Neuronal stem cell (in vitro differentiated cells): ENCODE data around the gene ABCG8.

Experiments used
- DNase-seq: peaks from one replicate; pipeline ENCODE4 v3.0.0-alpha.2; 2013; ENCODE audit warnings: low spot score
- H2AFZ ChIP-seq: one replicate; pipeline ENCODE4 v1.6.1; 2013; ENCODE audit warnings: mild to moderate bottlenecking, low read length, inconsistent platforms
- H2AK5ac ChIP-seq: 2 replicates; pipeline ENCODE4 v1.6.1; 2013; ENCODE audit warnings: low read depth, mild to moderate bottlenecking, inconsistent platforms, low read length, moderate library complexity, mixed read lengths
- H2BK120ac ChIP-seq: 2 replicates; pipeline ENCODE4 v1.6.1; 2013; ENCODE audit warnings: low read depth, mild to moderate bottlenecking, inconsistent platforms, low read length, moderate library complexity, mixed read lengths
- H2BK12ac ChIP-seq: one replicate; pipeline ENCODE4 v1.6.1; 2013; ENCODE audit warnings: low read length, inconsistent platforms
- H2BK15ac ChIP-seq: 2 replicates; pipeline ENCODE4 v1.6.1; 2013; ENCODE audit warnings: mild to moderate bottlenecking, low read length, inconsistent platforms, mixed read lengths
- H2BK5ac ChIP-seq: one replicate; pipeline ENCODE4 v1.6.1; 2013; ENCODE audit warnings: inconsistent platforms, mild to moderate bottlenecking, low read length, moderate library complexity
- H3K14ac ChIP-seq: one replicate; pipeline ENCODE4 v1.6.1; 2013; ENCODE audit warnings: low read length, inconsistent platforms
- H3K18ac ChIP-seq: 2 replicates; pipeline ENCODE4 v1.6.1; 2013; ENCODE audit warnings: low read length, inconsistent platforms
- H3K23ac ChIP-seq: 2 replicates; pipeline ENCODE4 v1.6.1; 2013; ENCODE audit warnings: low read depth, mild to moderate bottlenecking, mixed read lengths, low read length, inconsistent platforms; ENCODE audit not compliant: poor library complexity
- H3K27ac ChIP-seq: replicated peaks from 3 replicates; pipeline ENCODE4 v1.5.1; 2013; ENCODE audit warnings: low read length, inconsistent platforms
- H3K27me3 ChIP-seq, 3 experiments: 2 replicates each; pipeline ENCODE4 v1.6.1; 2013; ENCODE audit warnings: low read length in 3 of 3, mild to moderate bottlenecking in 2 of 3, inconsistent platforms in 1 of 3, low read depth in 1 of 3, mixed read lengths in 1 of 3, moderate library complexity in 1 of 3; ENCODE audit not compliant: control insufficient read depth in 3 of 3, insufficient read depth in 3 of 3
- H3K36me3 ChIP-seq, 2 donors: replicated peaks in 1 of 2; 2 replicates each; pipeline ENCODE4 v1.6.1; 2013; ENCODE audit warnings: low read length in 2 of 2; ENCODE audit not compliant: control insufficient read depth in 2 of 2, insufficient read depth in 2 of 2
- H3K4ac ChIP-seq: 2 replicates; pipeline ENCODE4 v1.6.1; 2013; ENCODE audit warnings: inconsistent platforms, mild to moderate bottlenecking, low read length, moderate library complexity
- H3K4me1 ChIP-seq, 2 donors: 1 replicate in 1 of 2; 2 replicates in 1 of 2; pipeline ENCODE4 v1.6.1; 2013; ENCODE audit warnings: low read length in 2 of 2, low read depth in 1 of 2; ENCODE audit not compliant: control insufficient read depth in 2 of 2, insufficient read depth in 1 of 2
- H3K4me2 ChIP-seq: one replicate; pipeline ENCODE4 v1.6.1; 2013; ENCODE audit warnings: mild to moderate bottlenecking, low read length, inconsistent platforms; ENCODE audit not compliant: insufficient read depth, poor library complexity, severe bottlenecking
- H3K4me3 ChIP-seq, 2 donors: 2 replicates each; pipeline ENCODE4 v1.5.1; 2013; ENCODE audit warnings: low read length in 2 of 2, mild to moderate bottlenecking in 2 of 2, inconsistent platforms in 1 of 2, moderate library complexity in 1 of 2
- H3K79me1 ChIP-seq: one replicate; pipeline ENCODE4 v1.6.1; 2013; ENCODE audit warnings: low read depth, mild to moderate bottlenecking, inconsistent platforms, low read length, moderate library complexity
- H3K9ac ChIP-seq: one replicate; pipeline ENCODE4 v1.6.1; 2013; ENCODE audit warnings: mild to moderate bottlenecking, low read depth, low read length, inconsistent platforms; ENCODE audit not compliant: poor library complexity
- H3K9me3 ChIP-seq, 2 donors: replicated peaks in 1 of 2; 2 replicates each; pipeline versions ENCODE3 to v1.6.1; 2013; ENCODE audit warnings: low read length in 2 of 2, mild to moderate bottlenecking in 2 of 2, inconsistent platforms in 1 of 2, low read depth in 1 of 2, mixed read lengths in 1 of 2, moderate library complexity in 1 of 2; ENCODE audit not compliant: control insufficient read depth in 2 of 2, insufficient read depth in 1 of 2
- H4K8ac ChIP-seq: one replicate; pipeline ENCODE4 v1.6.1; 2013; ENCODE audit warnings: low read depth, mild to moderate bottlenecking, inconsistent platforms, low read length, moderate library complexity
- H4K91ac ChIP-seq: one replicate; pipeline ENCODE4 v1.6.1; 2013; ENCODE audit warnings: low read length, low read depth, mild to moderate bottlenecking, inconsistent platforms; ENCODE audit not compliant: poor library complexity
- WGBS, 2 donors: extraction: QIAGEN DNeasy Blood & Tissue Kit; methylation state at CpG; one replicate each; pipeline ENCODE4 v1.1.7; 2013; ENCODE audit warnings: missing lambda C conversion rate in 2 of 2, mixed read lengths in 1 of 2; ENCODE audit not compliant: insufficient read length in 2 of 2, insufficient replicate concordance in 1 of 2; ENCODE audit errors: extremely low coverage in 2 of 2; 5-methylcytosine and 5-hydroxymethylcytosine counted together

The ABCG8 gene

DNA sequence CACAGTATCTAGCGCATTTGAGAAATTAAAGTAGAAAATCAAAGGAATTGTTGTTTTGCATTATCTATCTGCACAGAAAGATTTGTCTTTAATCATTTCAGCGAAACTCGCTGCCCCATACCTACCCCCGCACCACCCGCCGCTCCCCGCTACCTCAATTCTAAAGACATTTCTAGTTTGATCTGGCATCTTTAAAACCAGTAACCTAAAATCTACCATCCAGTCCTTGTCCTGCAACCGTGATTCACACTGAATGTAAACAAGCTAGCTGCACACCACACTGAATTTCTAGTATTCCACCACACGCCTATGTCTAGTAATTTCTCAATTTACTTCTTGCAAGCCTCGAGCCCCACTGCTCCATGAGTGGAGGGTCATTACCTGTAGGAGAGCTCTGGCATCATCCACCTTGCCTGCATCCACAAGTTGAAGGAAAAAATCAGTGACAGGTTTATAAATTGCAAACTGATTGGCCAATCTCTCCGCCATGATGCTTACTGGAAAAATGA is 60.1 kb downstream of the ABCG8 start:
- no peak overlapping the region for H3K4me3 ChIP-seq
- H2BK12ac ChIP-seq, result no peak overlapping the region
- no peak overlapping the region for H3K23ac ChIP-seq
- H4K8ac ChIP-seq, result no peak overlapping the region
- no peak overlapping the region for H2BK120ac ChIP-seq
- H3K4me1 ChIP-seq, result no peaks in the 10 kb centered on the region
- H4K91ac ChIP-seq, result no peak overlapping the region
- H2AK5ac ChIP-seq, result no peak overlapping the region
- H3K18ac ChIP-seq, result no peak overlapping the region
- H3K36me3 ChIP-seq, result peaks cover 10 to 99% of the 10 kb centered on the region in 2 donors
- H3K14ac ChIP-seq, result no peak overlapping the region
- no peak overlapping the region for H2BK15ac ChIP-seq
- H3K79me1 ChIP-seq, result no peaks in the 10 kb centered on the region
- no peak for DNase-seq
- H3K27me3 ChIP-seq, result no peaks in the 10 kb centered on the region
- H3K27ac ChIP-seq, result no peak overlapping the region
- H3K4me2 ChIP-seq, result no peak overlapping the region
- no peak overlapping the region for H2BK5ac ChIP-seq
- H3K9ac ChIP-seq, result no peak overlapping the region
- H3K4ac ChIP-seq, result no peak overlapping the region
- WGBS, 2 donors, result no CpG with 5 or more reads among the region's 11 CpGs
- no peak overlapping the region for H2AFZ ChIP-seq
- no peaks in the 10 kb centered on the region for H3K9me3 ChIP-seq

DNA sequence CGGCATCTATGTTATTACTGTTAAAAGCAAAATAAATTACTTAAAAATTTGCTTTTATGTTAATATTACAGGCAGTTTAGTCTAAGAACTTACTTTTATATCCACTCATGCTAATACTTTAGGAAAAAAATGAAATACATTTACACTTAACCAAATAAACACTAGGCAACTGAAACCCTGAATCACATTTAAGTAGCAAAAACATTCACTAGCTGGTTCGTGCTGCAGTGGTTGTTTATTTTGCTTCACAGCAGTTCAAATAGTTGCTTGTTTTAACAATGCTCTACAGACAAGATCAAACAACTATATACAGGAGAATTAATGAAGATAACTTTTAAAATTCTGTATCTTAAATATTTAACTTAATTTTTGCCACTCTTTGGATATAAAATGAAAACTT is 60.8 kb downstream of the ABCG8 start:
- no peak overlapping the region for H2BK5ac ChIP-seq
- no peaks in the 10 kb centered on the region for H3K4me1 ChIP-seq
- WGBS, 2 donors, result no CpG with 5 or more reads among the region's 2 CpGs
- H3K9me3 ChIP-seq, result no peaks in the 10 kb centered on the region
- no peak overlapping the region for H3K9ac ChIP-seq
- H2BK15ac ChIP-seq, result no peak overlapping the region
- no peak overlapping the region for H3K4me3 ChIP-seq
- H3K23ac ChIP-seq, result no peak overlapping the region
- no peak overlapping the region for H3K14ac ChIP-seq
- H3K79me1 ChIP-seq, result peaks cover 1% of the 10 kb centered on the region
- no peak overlapping the region for H2BK120ac ChIP-seq
- H3K27me3 ChIP-seq, result no peaks in the 10 kb centered on the region
- no peak overlapping the region for H4K91ac ChIP-seq
- H2BK12ac ChIP-seq, result no peak overlapping the region
- H2AK5ac ChIP-seq, result no peak overlapping the region
- no peak for DNase-seq
- no peak overlapping the region for H3K4me2 ChIP-seq
- H3K18ac ChIP-seq, result no peak overlapping the region
- peaks cover 10 to 97% of the 10 kb centered on the region in 2 donors for H3K36me3 ChIP-seq
- no peak overlapping the region for H3K27ac ChIP-seq
- H4K8ac ChIP-seq, result no peak overlapping the region
- no peak overlapping the region for H2AFZ ChIP-seq
- H3K4ac ChIP-seq, result no peak overlapping the region

GRCh38 chr2:43905371-43905803 is 66.6 kb downstream of the ABCG8 start:
- Histone ChIP-seq H3K14ac (no peak overlapping the region), H2AK5ac (no peak overlapping the region), H3K9me3 (no peaks in the 10 kb centered on the region), H3K4me3 (no peak overlapping the region), H2BK15ac (no peak overlapping the region), H3K4me1 (no peaks in the 10 kb centered on the region), H3K27ac (no peak overlapping the region), H2AFZ (no peak overlapping the region), H3K18ac (no peak overlapping the region), H3K9ac (no peak overlapping the region), H2BK120ac (no peak overlapping the region), H4K8ac (no peak overlapping the region), H3K79me1 (peaks cover 1% of the 10 kb centered on the region), H3K23ac (no peak overlapping the region), H4K91ac (no peak overlapping the region), H3K27me3 (no peaks in the 10 kb centered on the region), H2BK5ac (no peak overlapping the region), H3K4me2 (no peak overlapping the region), H3K4ac (no peak overlapping the region), H3K36me3 (peaks cover 9 to 95% of the 10 kb centered on the region in 2 donors), H2BK12ac (no peak overlapping the region)
- no peak for DNase-seq
- no CpG with 5 or more reads among the region's 11 CpGs for WGBS, 2 donors

DNA sequence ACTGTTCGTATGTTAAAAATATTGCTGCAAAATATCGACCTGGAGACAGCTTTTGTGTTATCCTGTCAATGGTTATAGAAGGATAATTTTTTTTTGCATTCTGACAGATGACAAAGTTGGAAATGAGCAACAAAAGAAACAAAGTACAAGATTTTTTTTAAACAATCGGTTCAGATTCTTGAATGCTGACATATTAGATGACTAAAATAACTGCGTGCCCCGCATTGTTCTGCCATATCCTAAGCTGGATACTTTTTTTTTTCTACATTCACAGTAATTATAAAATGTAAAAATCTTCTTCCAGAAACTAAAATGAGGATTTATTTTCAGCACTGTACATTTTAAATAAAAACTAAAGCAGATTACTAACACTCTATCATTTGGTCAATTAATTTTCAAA is 67.1 kb downstream of the ABCG8 start:
- DNase-seq, result no peak
- Histone ChIP-seq H3K4ac (no peak overlapping the region), H3K4me2 (no peak overlapping the region), H2BK5ac (no peak overlapping the region), H3K27me3 (no peaks in the 10 kb centered on the region), H2BK120ac (no peak overlapping the region), H4K8ac (no peak overlapping the region), H2BK15ac (no peak overlapping the region), H2AFZ (no peak overlapping the region), H2AK5ac (no peak overlapping the region), H3K4me1 (no peaks in the 10 kb centered on the region), H3K4me3 (no peak overlapping the region), H4K91ac (no peak overlapping the region), H3K27ac (no peak overlapping the region), H3K14ac (no peak overlapping the region), H2BK12ac (no peak overlapping the region), H3K9ac (no peak overlapping the region), H3K79me1 (peaks cover 1% of the 10 kb centered on the region), H3K36me3 (peaks cover 11 to 95% of the 10 kb centered on the region in 2 donors), H3K9me3 (no peaks in the 10 kb centered on the region), H3K18ac (no peak overlapping the region), H3K23ac (no peak overlapping the region)
- no CpG with 5 or more reads among the region's 5 CpGs for WGBS, 2 donors
